ENCODE results near the gene CCK. TPM values are rescaled to one million over a fixed set of nuclear protein-coding genes. Genes with fewer than 3 reads are reported as not detected.

CCK gene
- total and polyA plus RNA-seq, 2 experiments from 2014 or later, result 3.1 to 4.2 TPM

DNA sequence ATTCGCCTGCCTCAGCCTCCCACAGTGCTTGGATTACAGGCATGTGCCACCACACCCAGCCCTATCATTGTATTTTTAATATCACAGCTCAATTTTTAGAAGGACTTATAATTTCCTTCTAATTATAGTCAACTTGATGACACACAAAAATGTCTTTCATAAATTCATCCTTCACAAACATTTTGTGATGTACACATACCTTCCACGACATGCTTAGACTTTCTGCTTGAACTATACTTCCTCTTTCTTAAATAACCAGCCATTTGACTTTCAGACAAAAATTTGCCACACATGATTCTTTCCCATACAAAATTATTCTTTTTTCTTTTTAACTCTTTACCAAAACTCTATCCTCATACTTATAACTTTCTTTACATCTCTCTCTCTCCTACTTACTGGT lies 48.4 kb upstream of the CCK start:
- H3K9me3 Mint-ChIP-seq, result peaks cover 50% of the 10 kb centered on the region
- no peak overlapping the region for H3K4me3 ChIP-seq
- peaks cover 3% of the 10 kb centered on the region; the same call in 1 of the 3 replicates for H3K4me1 Mint-ChIP-seq
- H4K20me1 ChIP-seq (replicated peaks; ENCODE audit: insufficient read depth), result no peaks in the 10 kb centered on the region
- H3K79me2 ChIP-seq (replicated peaks; ENCODE audit: insufficient read depth), result no peaks in the 10 kb centered on the region
- ATAC-seq, result no peak
- H3K27ac ChIP-seq (ENCODE audit: low read depth), result no peak overlapping the region
- H3K27ac Mint-ChIP-seq, result no peak overlapping the region
- no peaks in the 10 kb centered on the region for H3K4me1 ChIP-seq (ENCODE audit: insufficient read depth)
- H2AFZ ChIP-seq, result no peak overlapping the region
- 0 out of 2 replicates have a peak, but pooled peaks cover 5% of the 10 kb centered on the region for H3K36me3 ChIP-seq (ENCODE audit: insufficient read depth)
- no peak overlapping the region for H3K4me2 ChIP-seq
- TF ChIP-seq POLR2AphosphoS5 (IDR thresholded peaks at IDR 0.05; ENCODE audit: low read depth) (no peak), STAT1 (IDR thresholded peaks at IDR 0.05; ENCODE audit: unreplicated experiment) (no peak), EZH2phosphoT487 (IDR thresholded peaks at IDR 0.05; ENCODE audit: unreplicated experiment) (no peak), NANOG (IDR thresholded peaks at IDR 0.05; ENCODE audit: borderline replicate concordance) (no peak), ZNF114 (CRISPR knock-in tag; IDR thresholded peaks at IDR 0.05) (no peak)
- TF ChIP-seq, protein P1, sequence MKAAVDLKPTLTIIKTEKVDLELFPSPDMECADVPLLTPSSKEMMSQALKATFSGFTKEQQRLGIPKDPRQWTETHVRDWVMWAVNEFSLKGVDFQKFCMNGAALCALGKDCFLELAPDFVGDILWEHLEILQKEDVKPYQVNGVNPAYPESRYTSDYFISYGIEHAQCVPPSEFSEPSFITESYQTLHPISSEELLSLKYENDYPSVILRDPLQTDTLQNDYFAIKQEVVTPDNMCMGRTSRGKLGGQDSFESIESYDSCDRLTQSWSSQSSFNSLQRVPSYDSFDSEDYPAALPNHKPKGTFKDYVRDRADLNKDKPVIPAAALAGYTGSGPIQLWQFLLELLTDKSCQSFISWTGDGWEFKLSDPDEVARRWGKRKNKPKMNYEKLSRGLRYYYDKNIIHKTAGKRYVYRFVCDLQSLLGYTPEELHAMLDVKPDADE (IDR thresholded peaks at IDR 0.05), result no peak
- TF ChIP-seq, protein P2, sequence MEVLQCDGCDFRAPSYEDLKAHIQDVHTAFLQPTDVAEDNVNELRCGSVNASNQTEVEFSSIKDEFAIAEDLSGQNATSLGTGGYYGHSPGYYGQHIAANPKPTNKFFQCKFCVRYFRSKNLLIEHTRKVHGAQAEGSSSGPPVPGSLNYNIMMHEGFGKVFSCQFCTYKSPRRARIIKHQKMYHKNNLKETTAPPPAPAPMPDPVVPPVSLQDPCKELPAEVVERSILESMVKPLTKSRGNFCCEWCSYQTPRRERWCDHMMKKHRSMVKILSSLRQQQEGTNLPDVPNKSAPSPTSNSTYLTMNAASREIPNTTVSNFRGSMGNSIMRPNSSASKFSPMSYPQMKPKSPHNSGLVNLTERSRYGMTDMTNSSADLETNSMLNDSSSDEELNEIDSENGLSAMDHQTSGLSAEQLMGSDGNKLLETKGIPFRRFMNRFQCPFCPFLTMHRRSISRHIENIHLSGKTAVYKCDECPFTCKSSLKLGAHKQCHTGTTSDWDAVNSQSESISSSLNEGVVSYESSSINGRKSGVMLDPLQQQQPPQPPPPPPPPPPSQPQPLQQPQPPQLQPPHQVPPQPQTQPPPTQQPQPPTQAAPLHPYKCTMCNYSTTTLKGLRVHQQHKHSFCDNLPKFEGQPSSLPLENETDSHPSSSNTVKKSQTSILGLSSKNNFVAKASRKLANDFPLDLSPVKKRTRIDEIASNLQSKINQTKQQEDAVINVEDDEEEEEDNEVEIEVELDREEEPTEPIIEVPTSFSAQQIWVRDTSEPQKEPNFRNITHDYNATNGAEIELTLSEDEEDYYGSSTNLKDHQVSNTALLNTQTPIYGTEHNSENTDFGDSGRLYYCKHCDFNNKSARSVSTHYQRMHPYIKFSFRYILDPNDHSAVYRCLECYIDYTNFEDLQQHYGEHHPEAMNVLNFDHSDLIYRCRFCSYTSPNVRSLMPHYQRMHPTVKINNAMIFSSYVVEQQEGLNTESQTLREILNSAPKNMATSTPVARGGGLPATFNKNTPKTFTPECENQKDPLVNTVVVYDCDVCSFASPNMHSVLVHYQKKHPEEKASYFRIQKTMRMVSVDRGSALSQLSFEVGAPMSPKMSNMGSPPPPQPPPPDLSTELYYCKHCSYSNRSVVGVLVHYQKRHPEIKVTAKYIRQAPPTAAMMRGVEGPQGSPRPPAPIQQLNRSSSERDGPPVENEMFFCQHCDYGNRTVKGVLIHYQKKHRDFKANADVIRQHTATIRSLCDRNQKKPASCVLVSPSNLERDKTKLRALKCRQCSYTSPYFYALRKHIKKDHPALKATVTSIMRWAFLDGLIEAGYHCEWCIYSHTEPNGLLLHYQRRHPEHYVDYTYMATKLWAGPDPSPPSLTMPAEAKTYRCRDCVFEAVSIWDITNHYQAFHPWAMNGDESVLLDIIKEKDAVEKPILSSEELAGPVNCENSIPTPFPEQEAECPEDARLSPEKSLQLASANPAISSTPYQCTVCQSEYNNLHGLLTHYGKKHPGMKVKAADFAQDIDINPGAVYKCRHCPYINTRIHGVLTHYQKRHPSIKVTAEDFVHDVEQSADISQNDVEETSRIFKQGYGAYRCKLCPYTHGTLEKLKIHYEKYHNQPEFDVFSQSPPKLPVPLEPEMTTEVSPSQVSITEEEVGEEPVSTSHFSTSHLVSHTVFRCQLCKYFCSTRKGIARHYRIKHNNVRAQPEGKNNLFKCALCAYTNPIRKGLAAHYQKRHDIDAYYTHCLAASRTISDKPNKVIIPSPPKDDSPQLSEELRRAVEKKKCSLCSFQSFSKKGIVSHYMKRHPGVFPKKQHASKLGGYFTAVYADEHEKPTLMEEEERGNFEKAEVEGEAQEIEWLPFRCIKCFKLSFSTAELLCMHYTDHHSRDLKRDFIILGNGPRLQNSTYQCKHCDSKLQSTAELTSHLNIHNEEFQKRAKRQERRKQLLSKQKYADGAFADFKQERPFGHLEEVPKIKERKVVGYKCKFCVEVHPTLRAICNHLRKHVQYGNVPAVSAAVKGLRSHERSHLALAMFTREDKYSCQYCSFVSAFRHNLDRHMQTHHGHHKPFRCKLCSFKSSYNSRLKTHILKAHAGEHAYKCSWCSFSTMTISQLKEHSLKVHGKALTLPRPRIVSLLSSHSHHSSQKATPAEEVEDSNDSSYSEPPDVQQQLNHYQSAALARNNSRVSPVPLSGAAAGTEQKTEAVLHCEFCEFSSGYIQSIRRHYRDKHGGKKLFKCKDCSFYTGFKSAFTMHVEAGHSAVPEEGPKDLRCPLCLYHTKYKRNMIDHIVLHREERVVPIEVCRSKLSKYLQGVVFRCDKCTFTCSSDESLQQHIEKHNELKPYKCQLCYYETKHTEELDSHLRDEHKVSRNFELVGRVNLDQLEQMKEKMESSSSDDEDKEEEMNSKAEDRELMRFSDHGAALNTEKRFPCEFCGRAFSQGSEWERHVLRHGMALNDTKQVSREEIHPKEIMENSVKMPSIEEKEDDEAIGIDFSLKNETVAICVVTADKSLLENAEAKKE (CRISPR knock-in tag; IDR thresholded peaks at IDR 0.05), result no peak
- TF ChIP-seq, protein P3, sequence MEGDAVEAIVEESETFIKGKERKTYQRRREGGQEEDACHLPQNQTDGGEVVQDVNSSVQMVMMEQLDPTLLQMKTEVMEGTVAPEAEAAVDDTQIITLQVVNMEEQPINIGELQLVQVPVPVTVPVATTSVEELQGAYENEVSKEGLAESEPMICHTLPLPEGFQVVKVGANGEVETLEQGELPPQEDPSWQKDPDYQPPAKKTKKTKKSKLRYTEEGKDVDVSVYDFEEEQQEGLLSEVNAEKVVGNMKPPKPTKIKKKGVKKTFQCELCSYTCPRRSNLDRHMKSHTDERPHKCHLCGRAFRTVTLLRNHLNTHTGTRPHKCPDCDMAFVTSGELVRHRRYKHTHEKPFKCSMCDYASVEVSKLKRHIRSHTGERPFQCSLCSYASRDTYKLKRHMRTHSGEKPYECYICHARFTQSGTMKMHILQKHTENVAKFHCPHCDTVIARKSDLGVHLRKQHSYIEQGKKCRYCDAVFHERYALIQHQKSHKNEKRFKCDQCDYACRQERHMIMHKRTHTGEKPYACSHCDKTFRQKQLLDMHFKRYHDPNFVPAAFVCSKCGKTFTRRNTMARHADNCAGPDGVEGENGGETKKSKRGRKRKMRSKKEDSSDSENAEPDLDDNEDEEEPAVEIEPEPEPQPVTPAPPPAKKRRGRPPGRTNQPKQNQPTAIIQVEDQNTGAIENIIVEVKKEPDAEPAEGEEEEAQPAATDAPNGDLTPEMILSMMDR (conservative IDR thresholded peaks at IDR 0.05; ENCODE audit: low read depth in 2 of 2), result no peak
- TF ChIP-seq, protein P4, sequence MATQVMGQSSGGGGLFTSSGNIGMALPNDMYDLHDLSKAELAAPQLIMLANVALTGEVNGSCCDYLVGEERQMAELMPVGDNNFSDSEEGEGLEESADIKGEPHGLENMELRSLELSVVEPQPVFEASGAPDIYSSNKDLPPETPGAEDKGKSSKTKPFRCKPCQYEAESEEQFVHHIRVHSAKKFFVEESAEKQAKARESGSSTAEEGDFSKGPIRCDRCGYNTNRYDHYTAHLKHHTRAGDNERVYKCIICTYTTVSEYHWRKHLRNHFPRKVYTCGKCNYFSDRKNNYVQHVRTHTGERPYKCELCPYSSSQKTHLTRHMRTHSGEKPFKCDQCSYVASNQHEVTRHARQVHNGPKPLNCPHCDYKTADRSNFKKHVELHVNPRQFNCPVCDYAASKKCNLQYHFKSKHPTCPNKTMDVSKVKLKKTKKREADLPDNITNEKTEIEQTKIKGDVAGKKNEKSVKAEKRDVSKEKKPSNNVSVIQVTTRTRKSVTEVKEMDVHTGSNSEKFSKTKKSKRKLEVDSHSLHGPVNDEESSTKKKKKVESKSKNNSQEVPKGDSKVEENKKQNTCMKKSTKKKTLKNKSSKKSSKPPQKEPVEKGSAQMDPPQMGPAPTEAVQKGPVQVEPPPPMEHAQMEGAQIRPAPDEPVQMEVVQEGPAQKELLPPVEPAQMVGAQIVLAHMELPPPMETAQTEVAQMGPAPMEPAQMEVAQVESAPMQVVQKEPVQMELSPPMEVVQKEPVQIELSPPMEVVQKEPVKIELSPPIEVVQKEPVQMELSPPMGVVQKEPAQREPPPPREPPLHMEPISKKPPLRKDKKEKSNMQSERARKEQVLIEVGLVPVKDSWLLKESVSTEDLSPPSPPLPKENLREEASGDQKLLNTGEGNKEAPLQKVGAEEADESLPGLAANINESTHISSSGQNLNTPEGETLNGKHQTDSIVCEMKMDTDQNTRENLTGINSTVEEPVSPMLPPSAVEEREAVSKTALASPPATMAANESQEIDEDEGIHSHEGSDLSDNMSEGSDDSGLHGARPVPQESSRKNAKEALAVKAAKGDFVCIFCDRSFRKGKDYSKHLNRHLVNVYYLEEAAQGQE (IDR thresholded peaks at IDR 0.05; ENCODE audit: unreplicated experiment), result no peak
- no peak overlapping the region for H3K4me3 Mint-ChIP-seq
- peaks cover 3% of the 10 kb centered on the region; the same call in 1 of the 2 replicates for H3K9me2 ChIP-seq (ENCODE audit: insufficient read depth)
- no peaks in the 10 kb centered on the region for H3F3A ChIP-seq (replicated peaks; ENCODE audit: low read depth)
- DNase-seq (ENCODE audit: low spot score), result peak; percentile 58
- no peaks in the 10 kb centered on the region for H3K27me3 ChIP-seq (ENCODE audit: insufficient read depth)
- peaks cover 27% of the 10 kb centered on the region for H3K36me3 Mint-ChIP-seq (ENCODE audit: low read depth)
- H3K27me3 Mint-ChIP-seq (ENCODE audit: insufficient read depth, low read depth, poor library complexity), result no peaks in the 10 kb centered on the region

Data from GM23338 (cell line).